Skeletal muscle cell (primary cell): ENCODE results near the gene ZNF366.

ENCODE experiments used
- DNase-seq: peaks from one replicate; pipeline ENCODE4 v3.0.0-alpha.2; 2010; ENCODE audit warnings: low read depth
- H3K4me3 ChIP-seq: 2 replicates; pipeline ENCODE4 v1.5.1; 2011; ENCODE audit warnings: low read depth, mild to moderate bottlenecking, control low read depth, low read length, moderate library complexity

Gene ZNF366

GRCh38 chr5:72472666-72473422, 34.4 kb downstream of the ZNF366 start:
- no peak overlapping the region for H3K4me3 ChIP-seq
- DNase-seq = no peak

- H3K4me3 ChIP-seq = no peak overlapping the region
- DNase-seq = no peak
Observed at GRCh38 chr5:72472031-72472430, 35.2 kb downstream of the ZNF366 start.

DNA sequence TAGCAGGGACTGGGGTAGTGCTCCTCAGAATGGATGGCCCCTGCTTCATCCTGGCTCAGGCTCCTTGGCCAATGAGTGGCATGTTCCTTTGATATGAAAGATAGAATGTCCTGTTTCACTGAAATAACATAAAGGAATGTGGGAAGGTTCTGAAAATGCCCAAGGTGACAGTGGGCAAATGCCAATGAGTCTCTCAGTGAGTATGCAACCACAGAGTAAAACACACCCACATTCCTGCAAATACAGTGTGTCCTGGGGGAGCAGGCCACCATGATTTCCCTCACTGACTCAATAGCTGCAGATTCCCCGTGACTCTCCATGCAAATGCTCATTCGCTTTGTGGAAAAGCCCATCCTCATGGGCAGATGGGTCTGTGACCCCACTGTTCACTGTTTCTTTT, 36.4 kb downstream of the ZNF366 start:
- H3K4me3 ChIP-seq = no peak overlapping the region

DNA sequence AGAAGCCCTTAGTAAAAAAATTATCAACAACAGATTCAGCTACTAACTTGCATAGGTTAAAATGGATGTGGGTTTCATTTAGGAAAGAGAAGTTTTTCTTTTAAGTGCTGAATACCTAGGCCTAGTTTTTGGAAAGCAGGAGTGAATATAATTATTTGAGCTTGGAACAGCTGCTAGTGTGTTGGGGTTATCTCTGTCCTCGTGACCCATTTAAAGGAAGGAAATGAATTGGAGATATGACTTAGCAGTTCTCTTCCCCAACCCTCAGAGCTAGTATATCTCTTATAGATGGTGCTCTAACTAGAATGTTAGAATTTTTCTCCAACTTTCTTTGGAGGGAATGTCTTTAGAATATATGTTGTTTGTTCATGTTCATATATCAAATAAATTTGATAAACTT, 38.6 kb downstream of the ZNF366 start:
- DNase-seq = no peak
- H3K4me3 ChIP-seq = no peak overlapping the region

More for the DNA sequence above, 36.4 kb downstream of the ZNF366 start:
- no peak for DNase-seq

DNA sequence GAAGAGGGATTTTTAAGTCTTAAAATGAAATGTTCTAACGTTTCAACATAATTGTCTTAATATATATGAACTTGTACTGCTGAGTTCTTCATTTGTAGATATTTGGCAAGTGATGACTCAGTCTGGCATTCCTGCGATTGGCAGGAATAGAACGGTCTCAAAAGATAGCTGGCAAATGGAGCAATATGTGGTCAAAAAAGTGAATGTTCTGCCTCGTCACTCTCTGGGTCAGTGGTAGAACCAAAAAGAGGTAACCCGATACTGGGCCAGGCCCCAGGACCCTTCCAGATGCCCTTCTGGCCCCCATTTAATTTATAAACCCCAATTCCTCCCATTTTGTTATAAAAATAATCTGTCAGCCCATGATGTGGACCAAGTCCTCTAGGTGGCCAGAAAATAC, 39.2 kb downstream of the ZNF366 start:
- DNase-seq = no peak
- H3K4me3 ChIP-seq = no peak overlapping the region

DNA sequence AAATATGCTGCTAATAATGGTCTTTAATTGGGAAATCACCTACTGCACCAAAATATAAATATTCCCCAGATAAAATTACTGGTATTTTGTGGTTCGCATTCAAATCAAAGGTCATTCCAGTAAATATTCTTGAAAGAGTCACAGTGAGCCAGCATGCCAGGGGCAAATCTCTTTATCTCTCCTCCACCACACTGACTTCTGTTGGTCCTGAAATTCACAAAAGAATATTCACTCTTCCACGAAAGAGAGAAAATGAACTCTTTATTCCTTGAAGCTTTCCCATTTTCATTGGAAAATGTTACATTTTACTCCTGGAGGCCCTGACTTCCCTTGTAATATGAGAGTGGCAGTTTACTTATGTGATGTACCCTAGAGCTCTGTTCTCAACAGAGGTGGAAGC, 39.7 kb downstream of the ZNF366 start:
- H3K4me3 ChIP-seq = no peak overlapping the region
- no peak for DNase-seq

GRCh38 chr5:72465601-72466563, 41.3 kb downstream of the ZNF366 start:
- H3K4me3 ChIP-seq = no peak overlapping the region
- no peak for DNase-seq

- no peak overlapping the region for H3K4me3 ChIP-seq
- DNase-seq = no peak
Observed at GRCh38 chr5:72465066-72465465, 42.1 kb downstream of the ZNF366 start.

GRCh38 chr5:72464071-72464470, 43.1 kb downstream of the ZNF366 start:
- no peak overlapping the region for H3K4me3 ChIP-seq
- DNase-seq = no peak

GRCh38 chr5:72463449-72464052, 43.7 kb downstream of the ZNF366 start:
- H3K4me3 ChIP-seq = no peak overlapping the region
- DNase-seq = no peak

DNA sequence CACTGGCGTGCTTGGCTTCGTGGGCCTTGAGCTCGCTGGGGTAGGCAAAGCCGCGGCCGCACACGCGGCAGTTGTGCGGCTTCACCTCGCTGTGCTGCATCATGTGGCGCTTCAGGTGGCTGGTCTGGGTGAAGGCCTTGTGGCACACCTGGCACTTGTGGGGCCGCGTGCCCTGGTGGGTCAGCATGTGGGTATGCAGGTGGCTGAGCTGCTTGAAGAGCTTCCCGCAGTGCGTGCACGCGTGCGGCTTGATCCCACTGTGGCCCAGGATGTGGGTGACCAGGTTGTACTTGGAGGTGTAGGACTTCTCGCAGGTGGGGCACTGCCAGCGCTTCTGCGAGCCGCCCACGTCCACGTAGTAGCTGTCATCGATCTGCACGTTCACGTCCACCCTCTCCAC, 46.8 kb downstream of the ZNF366 start:
- no peak for DNase-seq
- H3K4me3 ChIP-seq = no peak overlapping the region

DNA sequence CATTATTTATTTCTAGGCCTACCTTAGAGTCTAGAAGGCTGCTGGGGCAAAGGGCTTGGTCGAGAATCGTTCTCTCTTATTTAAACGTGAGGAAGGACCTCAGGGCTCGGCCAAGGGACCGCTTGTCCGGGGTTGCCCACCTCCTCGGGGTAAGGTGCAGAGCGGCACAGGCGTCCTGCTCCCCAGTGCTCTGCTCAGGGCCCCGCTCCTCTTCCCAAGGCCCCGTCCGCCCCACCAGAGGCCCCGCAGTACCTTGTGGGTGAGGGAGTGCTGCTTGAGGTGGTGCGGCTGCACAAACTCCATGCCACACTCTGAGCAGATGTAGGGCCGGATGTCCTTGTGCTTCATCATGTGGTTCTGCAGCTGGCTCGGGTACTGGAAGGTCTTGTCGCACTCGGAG, 47.3 kb downstream of the ZNF366 start:
- DNase-seq = no peak
- no peak overlapping the region for H3K4me3 ChIP-seq

- no peak overlapping the region for H3K4me3 ChIP-seq
- no peak for DNase-seq
Observed at GRCh38 chr5:72459089-72459661, 48.0 kb downstream of the ZNF366 start.

GRCh38 chr5:72458407-72458806, 48.8 kb downstream of the ZNF366 start:
- H3K4me3 ChIP-seq = no peak overlapping the region
- DNase-seq = no peak

DNA sequence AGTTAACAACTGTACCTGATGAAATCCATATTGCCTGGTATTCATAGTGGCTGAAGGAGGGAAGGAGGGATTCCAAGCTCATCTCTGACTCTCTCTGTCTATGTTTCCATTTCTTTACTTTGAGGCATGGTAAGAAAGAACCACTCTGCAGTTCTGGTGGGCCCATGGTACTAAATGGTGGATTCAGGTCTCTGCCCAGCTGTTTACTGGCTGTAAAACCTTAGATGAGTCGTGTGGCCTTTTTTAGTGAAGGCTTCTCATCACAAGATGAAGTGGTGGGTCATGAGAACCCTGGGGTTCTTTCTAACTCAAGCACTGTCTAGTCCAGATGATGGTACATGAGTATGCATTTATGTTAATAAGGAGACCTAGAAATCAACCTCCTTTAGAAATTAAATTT, 49.7 kb downstream of the ZNF366 start:
- DNase-seq = no peak
- H3K4me3 ChIP-seq = no peak overlapping the region

GRCh38 chr5:72456391-72457074, 50.7 kb downstream of the ZNF366 start:
- DNase-seq = no peak
- H3K4me3 ChIP-seq = no peak overlapping the region

- H3K4me3 ChIP-seq = no peak overlapping the region
- no peak for DNase-seq
Observed at GRCh38 chr5:72455476-72455875, 51.7 kb downstream of the ZNF366 start.

DNA sequence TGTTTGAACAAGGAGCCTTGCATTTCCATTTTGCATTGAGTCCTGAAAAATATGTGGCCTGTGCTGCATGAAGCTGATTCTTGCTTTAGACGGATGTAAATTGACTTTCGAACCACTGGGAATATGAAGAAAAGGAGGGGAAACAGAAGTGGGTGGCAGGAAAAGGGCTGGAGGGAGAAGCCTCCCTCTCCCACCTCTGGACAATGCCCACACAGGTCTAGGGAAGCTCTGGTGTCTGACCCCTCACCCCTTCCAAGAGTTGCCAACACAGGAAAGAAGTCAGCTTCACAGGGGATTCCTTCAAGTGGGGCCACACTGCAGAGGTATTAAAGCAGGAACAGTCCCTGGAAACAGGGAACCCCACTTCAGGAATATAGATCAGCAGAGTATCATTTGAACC, 52.2 kb downstream of the ZNF366 start:
- no peak for DNase-seq

GRCh38 chr5:72453246-72453775, 53.9 kb downstream of the ZNF366 start:
- H3K4me3 ChIP-seq = no peak overlapping the region
- no peak for DNase-seq

More for the DNA sequence above, 52.2 kb downstream of the ZNF366 start:
- H3K4me3 ChIP-seq = no peak overlapping the region
